GM19023 (cell line): ENCODE results near the gene TRAK1.

Source experiments
- ATAC-seq: cut with Tn5 transposase; IDR thresholded peaks from one replicate; pipeline ENCODE4 v1.9.1; 2021; ENCODE audit warnings: mild to moderate bottlenecking, moderate library complexity; ENCODE audit not compliant: unreplicated experiment

TRAK1 gene

GRCh38 chr3:42090973-42091731 is at the start of gene TRAK1:
TSS of gene TRAK1 (plus strand) at chr3:42091357. CDS start at chr3:42091470, 113 bp downstream.
- ATAC-seq: no peak

- ATAC-seq: no peak
These were observed 48.4 kb upstream of the TRAK1 start for GRCh38 chr3:42042747-42043098.

GRCh38 chr3:42043099-42043813 is 47.9 kb upstream of the TRAK1 start:
- no peak for ATAC-seq

- no peak for ATAC-seq
These were observed 45.4 kb upstream of the TRAK1 start for GRCh38 chr3:42045708-42046243.

DNA sequence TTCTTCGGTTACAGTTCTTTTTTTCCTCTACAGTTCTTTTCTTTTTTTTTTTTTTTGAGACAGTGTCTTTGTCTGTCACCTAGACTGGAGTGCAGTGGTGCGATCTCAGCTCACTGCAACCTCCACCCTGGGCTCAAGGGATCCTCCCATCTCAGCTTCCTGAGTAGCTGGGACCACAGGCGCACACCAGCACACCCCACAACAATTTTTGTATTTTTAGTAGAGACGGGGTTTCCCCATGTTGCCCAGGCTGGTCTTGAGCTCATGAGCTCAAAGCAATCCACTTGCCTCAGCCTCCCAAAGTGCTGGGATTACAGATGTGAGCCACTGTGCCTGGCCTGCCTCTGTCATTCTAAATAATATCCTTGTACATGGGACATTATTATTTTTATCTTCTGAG is 42.6 kb upstream of the TRAK1 start:
- ATAC-seq: peak; percentile 45

DNA sequence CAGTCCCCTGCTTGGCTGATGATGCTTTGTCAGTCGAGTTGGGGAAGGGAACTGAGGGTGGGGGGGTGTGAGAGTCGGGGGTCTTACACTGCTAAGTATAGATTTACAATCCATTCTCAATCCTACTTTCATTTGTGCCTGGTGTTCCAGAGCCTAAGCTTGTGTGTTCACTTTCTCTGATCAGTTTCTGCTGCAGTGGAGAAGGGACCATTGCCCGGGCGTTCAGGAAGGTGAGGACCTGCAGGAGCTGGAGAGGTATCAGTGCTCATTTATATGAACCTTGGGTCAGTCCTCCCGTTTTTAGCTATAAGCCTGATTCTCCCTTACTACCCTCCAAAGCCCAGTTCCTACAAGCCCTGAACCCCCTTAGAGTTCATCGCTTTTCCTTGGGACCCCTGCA is 41.0 kb upstream of the TRAK1 start:
- ATAC-seq: no peak

DNA sequence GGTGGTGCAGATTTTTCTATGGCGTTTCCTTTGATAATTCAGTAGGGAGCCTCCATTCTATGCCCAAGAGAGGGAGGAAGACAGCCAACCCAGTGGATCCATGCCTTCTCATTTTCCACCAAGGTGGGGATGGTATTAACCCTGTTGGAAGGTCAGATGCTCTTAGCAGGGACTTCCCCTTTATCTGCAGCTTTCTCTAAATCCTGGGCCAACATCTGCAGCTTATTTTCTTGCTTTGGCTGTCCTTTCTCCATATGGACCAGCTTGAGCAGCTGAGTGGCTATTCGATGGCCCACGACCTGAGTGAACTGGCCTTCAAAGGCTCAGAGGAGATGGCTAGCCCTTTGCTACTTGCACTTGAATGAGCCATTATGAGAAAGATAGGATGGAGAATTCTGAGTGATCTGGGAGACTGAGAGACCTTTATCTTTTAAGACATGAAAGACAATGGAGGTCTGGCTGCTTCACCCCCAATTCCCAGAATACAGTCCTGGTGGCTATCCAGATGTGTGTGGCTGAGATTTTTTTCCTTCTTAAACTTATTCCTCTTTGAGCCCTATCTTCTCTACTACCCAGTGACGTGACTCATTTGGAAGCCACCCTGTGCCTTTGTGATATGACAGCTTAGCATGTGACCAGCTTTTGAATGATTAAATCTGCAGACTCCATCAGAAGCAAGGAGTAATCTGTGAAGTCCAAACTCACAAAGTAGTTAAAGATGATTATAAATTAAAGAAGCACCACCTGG is 39.6 kb upstream of the TRAK1 start:
- peak; percentile 22 for ATAC-seq

GRCh38 chr3:42052132-42052483 is 39.0 kb upstream of the TRAK1 start:
- ATAC-seq: peak; percentile 68

DNA sequence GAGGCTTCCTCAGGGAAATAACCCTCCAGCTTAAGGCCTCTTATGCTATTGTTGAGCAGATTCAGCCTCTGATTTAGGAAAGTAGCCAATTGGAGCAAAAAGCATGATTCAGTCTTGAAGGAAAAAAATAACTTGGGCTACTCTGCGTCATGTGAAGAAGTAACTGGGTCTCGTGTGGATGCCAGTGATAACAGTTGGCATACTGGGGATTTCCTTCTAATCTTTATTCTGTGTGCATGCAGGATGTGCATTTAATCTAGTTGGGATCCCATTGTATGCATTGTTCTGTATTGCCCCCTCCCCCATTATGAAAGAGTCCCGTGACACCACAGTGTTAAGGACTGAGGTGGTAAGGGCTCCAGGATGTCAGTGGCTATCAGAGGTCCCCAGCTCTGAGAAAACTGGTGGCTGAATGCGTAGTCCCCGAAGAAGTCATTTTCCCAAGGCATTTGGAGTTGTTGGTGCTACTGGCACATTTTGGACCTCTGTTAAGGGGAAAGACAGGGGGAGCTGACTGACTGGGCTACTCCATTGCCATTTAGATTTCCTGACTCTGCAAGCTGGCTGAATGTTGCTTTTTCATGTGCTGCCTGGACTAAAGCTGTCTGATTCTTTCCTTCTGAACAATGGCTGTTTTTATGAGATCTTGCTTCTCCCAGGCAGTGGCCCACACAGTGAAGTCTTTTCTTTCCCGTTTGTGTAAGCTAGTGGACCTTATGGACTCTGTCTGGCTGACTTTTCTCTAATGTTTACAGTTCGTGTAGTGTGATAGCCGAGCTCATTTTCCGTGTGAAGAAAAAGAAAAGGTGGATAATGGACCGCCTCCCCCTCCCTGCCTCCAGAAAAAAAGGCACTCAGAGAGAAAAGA is 38.4 kb upstream of the TRAK1 start:
- ATAC-seq: no peak

GRCh38 chr3:42053476-42053875 is 37.7 kb upstream of the TRAK1 start:
- no peak for ATAC-seq

DNA sequence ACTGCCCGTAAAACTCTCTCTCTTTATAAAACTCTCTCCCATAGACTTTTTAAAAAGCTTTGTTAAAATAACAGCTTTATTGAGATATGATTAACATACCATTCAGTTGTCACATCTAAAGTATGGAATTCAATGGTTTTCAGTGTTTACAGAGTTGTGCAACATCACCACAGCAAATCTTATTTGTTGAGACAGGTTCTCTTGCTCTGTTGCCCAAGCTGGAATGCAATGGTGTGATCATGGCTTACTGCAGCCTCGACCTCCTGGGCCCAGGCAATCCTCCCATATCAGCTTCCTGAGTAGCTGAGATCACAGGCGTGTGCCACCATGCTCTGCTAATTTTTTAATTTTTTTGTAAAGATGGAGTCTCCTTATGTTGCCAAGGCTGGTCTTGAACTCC is 35.9 kb upstream of the TRAK1 start:
- no peak for ATAC-seq

DNA sequence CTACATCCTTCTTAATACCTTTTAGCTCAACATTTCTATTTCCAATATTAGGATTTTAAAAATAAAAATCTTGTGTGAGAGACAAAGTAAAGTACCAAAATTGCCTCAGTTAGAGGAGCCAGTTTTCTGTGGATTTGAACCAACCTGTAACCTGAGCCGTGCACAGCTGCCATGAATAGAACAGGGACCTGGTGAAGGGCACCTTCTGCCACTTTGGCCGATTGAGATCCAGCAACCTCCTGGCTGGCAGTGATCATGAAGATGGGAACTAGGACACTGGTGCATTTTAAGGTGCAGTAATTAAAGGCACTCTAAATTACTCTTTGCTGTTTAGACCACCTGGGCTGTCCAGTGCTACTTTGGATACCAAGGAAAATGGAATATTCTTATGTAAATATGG is 34.3 kb upstream of the TRAK1 start:
- ATAC-seq: no peak

DNA sequence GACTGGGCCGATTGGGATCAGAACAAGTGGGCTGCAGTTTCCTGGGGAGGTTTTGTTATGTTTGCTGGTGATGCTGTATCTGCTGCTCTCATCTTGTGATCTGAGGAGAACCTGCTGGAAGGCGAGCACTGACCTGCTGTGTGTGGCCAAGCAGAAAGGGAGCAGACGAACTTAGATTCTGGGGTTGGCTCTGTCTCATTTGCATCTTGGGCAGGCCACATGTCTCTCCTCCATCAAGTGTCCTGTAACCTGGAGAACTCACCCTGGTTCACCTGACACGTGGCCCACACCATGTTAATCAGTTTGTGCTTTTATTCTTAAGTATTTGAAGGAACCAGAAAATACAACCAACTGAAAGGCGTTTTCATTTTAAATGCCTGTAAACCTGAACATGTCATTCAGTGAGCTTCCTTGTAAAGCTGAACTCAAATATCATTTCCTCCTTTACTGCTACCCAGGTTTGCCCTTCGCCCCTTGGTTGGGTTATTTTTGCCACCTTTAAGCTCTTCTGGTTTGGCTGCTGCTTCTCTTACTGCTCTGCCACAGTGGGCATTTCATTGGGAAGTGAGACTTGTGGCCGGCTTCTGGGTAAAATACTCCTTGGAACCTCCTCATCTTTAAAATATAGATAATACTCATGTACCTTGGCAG is 33.5 kb upstream of the TRAK1 start:
- peak; percentile 78 for ATAC-seq

GRCh38 chr3:42061025-42061712 is 30.0 kb upstream of the TRAK1 start:
- no peak for ATAC-seq

GRCh38 chr3:42061713-42062380 is 29.3 kb upstream of the TRAK1 start:
- ATAC-seq: no peak

- no peak for ATAC-seq
These were observed 28.7 kb upstream of the TRAK1 start for GRCh38 chr3:42062464-42062863.

- ATAC-seq: no peak
These were observed 27.3 kb upstream of the TRAK1 start for GRCh38 chr3:42063888-42064287.

- peak; percentile 37 for ATAC-seq
These were observed 24.5 kb upstream of the TRAK1 start for GRCh38 chr3:42066516-42067181.
